BJ (cell line): ENCODE results near the gene DLG1. TPM values are rescaled to one million over a fixed set of nuclear protein-coding genes. Genes with fewer than 3 reads are reported as not detected.

ENCODE experiments used
- CTCF ChIA-PET: fragments of 350-600 bp; formaldehyde crosslinking; extraction: SDS; loops from one replicate; lab custom pipeline; 2021; ENCODE audit warnings: antibody characterized with exemption, inconsistent platforms; lab: Yijun Ruan, JAX
- POLR2A ChIA-PET: fragments of 300-600 bp; sonication (Branson Sonifier 250); formaldehyde crosslinking; extraction: SDS; loops from one replicate; lab custom pipeline; 2021; ENCODE audit warnings: antibody characterized with exemption; lab: Charles Lee
- DNase-seq: peaks from one replicate; pipeline ENCODE4 v3.0.0-alpha.2; 2011; ENCODE audit warnings: low read depth
- H3K27me3 ChIP-seq: 2 replicates; pipeline ENCODE4 v1.6.0; 2011; ENCODE audit warnings: low read length; ENCODE audit not compliant: control insufficient read depth, insufficient read depth
- H3K36me3 ChIP-seq: 2 replicates; pipeline ENCODE4 v1.5.1; 2011; ENCODE audit warnings: low read length; ENCODE audit not compliant: control insufficient read depth, insufficient read depth
- H3K4me3 ChIP-seq: 2 replicates; pipeline ENCODE4 v1.5.1; 2011; ENCODE audit warnings: low read depth, mild to moderate bottlenecking, control low read depth, low read length
- polyA plus RNA-seq: library from polyadenylated mRNA; depleted of rRNA; stranded (reverse); fragments of >200 nt; gene quantifications from 2 replicates; pipeline ENCODE4 v1.2.3, GENCODE V29; 2011
- TF ChIP-seq, protein P1 (sequence below): IDR thresholded peaks from 2 replicates; pipeline ENCODE4 v1.5.1; 2011; ENCODE audit warnings: low read depth, mild to moderate bottlenecking, control low read depth, inconsistent platforms, low read length, moderate library complexity; ENCODE audit not compliant: insufficient read depth

DLG1 gene
- polyA plus RNA-seq, 1 experiment, result 40.4 TPM

DNA sequence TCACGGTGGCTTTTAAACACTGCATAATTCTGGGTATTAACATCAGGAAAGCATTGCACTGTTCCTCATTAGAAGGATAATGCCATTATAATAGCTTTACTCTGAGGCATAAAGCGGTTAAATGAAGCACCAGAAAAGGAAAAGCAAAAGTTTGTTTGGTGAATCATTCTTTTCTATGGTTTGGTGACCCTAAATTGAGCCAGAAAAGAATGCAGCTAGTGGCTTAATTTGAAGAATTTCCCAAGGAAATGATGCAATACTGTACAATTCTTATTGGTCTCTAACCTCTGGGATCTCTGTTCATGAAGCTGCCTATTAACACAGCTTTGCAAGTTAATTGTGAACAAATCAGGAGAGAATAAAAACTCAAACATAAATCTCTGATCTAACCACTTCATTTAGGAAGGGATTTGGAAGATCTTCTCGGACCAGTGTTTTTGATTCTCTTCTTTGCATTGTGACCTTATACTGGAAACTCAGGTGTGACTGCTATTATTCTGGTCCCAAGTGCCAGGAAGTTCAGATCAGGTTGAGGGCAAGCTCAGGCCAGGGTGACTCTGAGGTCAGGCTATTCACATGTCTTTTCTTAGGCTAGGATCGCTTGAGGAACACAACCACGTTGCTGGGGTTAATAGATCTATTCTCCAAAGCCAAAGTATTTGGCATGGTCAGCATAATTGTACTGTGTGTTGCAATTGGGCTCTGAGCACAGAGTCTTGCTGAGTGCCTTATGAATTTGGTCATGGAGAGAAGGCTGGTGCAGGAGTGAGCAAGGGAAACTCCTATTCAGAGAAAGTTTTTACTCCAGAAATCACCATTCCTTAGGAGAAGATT, 11.3 kb upstream of the DLG1 start:
- TF ChIP-seq, protein P1, sequence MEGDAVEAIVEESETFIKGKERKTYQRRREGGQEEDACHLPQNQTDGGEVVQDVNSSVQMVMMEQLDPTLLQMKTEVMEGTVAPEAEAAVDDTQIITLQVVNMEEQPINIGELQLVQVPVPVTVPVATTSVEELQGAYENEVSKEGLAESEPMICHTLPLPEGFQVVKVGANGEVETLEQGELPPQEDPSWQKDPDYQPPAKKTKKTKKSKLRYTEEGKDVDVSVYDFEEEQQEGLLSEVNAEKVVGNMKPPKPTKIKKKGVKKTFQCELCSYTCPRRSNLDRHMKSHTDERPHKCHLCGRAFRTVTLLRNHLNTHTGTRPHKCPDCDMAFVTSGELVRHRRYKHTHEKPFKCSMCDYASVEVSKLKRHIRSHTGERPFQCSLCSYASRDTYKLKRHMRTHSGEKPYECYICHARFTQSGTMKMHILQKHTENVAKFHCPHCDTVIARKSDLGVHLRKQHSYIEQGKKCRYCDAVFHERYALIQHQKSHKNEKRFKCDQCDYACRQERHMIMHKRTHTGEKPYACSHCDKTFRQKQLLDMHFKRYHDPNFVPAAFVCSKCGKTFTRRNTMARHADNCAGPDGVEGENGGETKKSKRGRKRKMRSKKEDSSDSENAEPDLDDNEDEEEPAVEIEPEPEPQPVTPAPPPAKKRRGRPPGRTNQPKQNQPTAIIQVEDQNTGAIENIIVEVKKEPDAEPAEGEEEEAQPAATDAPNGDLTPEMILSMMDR, result no peak
- Histone ChIP-seq H3K4me3 (no peak overlapping the region), H3K27me3 (no peaks in the 10 kb centered on the region), H3K36me3 (no peaks in the 10 kb centered on the region)
- ChIA-PET CTCF (interaction anchor here (1.1 kb wide), 1 partner anchor 192 kb away, joined by 4 read pairs; no protein-coding TSS in a partner anchor), POLR2A (interaction anchor here (0.7 kb wide), 1 partner anchor 41 kb away, joined by 4 read pairs; no protein-coding TSS in a partner anchor)
- peak; percentile 94 for DNase-seq

DNA sequence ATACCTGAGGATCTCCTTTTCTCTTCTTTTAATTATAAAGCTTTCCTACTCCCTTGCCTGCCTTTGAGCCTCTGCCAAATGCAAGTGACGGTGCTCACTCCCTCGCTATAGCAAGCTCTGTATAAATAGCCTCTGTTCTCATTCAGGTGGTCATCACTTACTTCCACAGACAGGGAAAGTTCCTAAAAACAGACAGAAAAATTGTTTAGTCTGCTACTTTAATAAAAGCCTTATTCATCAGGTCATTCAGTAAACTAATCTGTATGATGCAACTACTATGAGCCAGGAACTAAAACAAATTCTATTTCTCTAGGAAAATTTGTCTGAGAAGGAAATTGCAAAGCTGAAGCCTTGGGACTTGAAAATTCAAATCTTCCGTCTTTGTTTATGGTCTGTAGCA, 10.2 kb upstream of the DLG1 start:
- TF ChIP-seq, protein P1, result no peak
- Histone ChIP-seq H3K36me3 (no peaks in the 10 kb centered on the region), H3K4me3 (no peak overlapping the region), H3K27me3 (no peaks in the 10 kb centered on the region)
- ChIA-PET POLR2A (interaction anchor here (0.9 kb wide), 1 partner anchor 159 kb away, joined by 5 read pairs; no protein-coding TSS in a partner anchor), CTCF (interaction anchor here (1.1 kb wide), 1 partner anchor 193 kb away, joined by 4 read pairs; no protein-coding TSS in a partner anchor)
- DNase-seq, result no peak

- Histone ChIP-seq H3K4me3 (no peak overlapping the region), H3K36me3 (no peaks in the 10 kb centered on the region), H3K27me3 (no peaks in the 10 kb centered on the region)
- DNase-seq, result peak; percentile 81
- TF ChIP-seq, protein P1, result no peak
- ChIA-PET CTCF (interaction anchor here (1.2 to 2.5 kb wide), 2 partner anchors 49 to 203 kb away, joined by 3 to 5 read pairs; no protein-coding TSS in a partner anchor), POLR2A (no interaction called here)
Measured at GRCh38 chr3:197306374-197307086, 8.1 kb upstream of the DLG1 start.

DNA sequence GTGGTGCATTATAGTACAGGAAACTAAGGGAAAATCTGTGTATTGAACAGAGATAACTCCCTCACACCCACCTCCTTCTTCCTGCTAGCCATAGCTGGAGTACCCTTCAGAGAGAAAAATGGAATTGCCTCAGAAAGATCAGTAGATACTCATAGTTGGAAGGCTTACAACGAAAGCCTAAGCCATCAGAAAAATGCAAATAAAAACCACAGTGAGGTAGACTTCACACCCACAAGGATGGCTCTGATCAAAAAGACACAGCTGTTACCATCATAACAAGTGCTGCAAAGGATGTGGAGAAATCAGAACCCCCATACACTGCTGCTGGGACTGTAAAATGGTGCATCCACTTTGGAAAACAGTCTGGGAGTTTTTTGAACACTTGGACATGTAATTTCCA, 7.4 kb upstream of the DLG1 start:
- POLR2A ChIA-PET, result no interaction called here

More for the DNA sequence above, 7.4 kb upstream of the DLG1 start:
- peak; percentile 79 for DNase-seq
- Histone ChIP-seq H3K4me3 (no peak overlapping the region), H3K27me3 (no peaks in the 10 kb centered on the region), H3K36me3 (no peaks in the 10 kb centered on the region)
- TF ChIP-seq, protein P1, result no peak
- CTCF ChIA-PET, result interaction anchor here (1.2 to 2.5 kb wide), 2 partner anchors 49 to 204 kb away, joined by 3 to 5 read pairs; no protein-coding TSS in a partner anchor
